Stimulated activated CD4-positive, alpha-beta T cell treated with anti-CD3 and anti-CD28 coated beads, Interleukin-4, amount 100 ng/mL, for 24 hours (primary cell): ENCODE data around the gene IL23R.
A peak's percentile ranks its signal among the peaks of the same experiment; 100 is the strongest.
"Not testable (repeated sequence)": the region's sequence is repeated elsewhere in the genome, so short reads cannot be mapped to it uniquely, and the experiment has no call there.

Experiments used
- DNase-seq: peaks from one replicate; pipeline ENCODE4 v3.0.0-alpha.2; 2020

IL23R gene, protein sequence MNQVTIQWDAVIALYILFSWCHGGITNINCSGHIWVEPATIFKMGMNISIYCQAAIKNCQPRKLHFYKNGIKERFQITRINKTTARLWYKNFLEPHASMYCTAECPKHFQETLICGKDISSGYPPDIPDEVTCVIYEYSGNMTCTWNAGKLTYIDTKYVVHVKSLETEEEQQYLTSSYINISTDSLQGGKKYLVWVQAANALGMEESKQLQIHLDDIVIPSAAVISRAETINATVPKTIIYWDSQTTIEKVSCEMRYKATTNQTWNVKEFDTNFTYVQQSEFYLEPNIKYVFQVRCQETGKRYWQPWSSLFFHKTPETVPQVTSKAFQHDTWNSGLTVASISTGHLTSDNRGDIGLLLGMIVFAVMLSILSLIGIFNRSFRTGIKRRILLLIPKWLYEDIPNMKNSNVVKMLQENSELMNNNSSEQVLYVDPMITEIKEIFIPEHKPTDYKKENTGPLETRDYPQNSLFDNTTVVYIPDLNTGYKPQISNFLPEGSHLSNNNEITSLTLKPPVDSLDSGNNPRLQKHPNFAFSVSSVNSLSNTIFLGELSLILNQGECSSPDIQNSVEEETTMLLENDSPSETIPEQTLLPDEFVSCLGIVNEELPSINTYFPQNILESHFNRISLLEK

DNA sequence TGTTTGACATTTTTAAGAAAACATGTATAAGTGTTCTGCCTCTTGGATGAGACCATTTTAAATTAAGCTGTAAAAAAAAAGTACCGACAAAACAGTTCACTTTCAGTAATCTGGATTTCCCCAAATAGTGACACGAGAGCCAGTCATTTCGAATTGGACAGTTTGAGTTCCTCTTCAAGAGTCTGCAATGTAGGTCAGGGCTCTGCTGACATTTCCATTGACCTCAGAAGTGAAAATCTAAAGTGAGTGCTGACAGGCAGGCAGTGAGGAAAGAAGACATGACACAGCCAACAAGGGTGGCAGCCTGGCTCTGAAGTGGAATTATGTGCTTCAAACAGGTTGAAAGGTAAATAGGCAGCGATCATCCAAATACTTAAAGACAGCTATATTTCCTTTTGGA lies at the start of gene IL23R:
Gene IL23R (plus strand): TSS at position 259 of the 400 bp plus-strand sequence. CDS start 1,667 bp downstream, outside the sequence.
- peak; percentile 67 for DNase-seq

GRCh38 chr1:67118191-67118590 lies 48.1 kb upstream of the IL23R start:
- no peak for DNase-seq

DNA sequence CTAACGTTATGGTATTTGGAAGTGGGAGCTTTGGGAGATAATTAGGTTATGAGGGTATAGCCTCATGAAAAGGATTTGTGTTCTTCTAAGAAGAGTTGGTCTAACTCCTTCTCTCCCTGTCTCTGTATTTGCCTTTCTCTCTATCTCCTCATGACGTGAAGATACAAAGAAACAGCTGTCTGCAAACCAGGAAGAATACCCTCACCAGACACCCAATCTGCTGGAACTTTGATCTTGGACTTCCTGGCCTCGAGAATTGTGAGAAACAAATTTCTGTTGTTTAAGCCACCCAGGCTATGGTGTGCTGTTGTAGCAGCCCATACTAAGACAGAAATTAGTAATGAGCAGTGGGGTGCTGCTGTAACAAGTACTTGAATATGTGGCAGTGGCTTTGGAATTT lies 47.6 kb upstream of the IL23R start:
- DNase-seq: no peak

- no peak for DNase-seq
Measured at GRCh38 chr1:67120855-67121619, 45.2 kb upstream of the IL23R start.

DNA sequence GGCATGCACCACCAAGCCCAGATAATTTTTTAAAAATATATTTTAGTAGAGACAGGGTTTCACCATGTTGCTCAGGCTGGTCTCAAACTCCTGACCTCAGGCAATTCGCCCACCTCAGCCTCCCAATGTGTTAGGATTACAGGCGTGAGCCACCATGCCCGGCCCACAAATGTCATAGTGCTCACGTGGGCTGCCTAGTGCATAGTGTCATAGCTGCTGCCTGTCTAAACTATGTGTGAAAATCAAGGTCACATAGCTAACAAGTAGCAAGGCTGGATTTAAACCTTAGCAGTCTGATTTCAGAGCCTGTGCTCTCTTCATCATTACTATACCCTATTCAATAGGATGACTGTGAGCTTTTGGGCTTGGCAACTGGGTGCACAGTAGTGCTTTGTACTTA lies 41.8 kb upstream of the IL23R start:
- DNase-seq: no peak

GRCh38 chr1:67126111-67126746 lies 40.0 kb upstream of the IL23R start:
- no peak for DNase-seq

DNA sequence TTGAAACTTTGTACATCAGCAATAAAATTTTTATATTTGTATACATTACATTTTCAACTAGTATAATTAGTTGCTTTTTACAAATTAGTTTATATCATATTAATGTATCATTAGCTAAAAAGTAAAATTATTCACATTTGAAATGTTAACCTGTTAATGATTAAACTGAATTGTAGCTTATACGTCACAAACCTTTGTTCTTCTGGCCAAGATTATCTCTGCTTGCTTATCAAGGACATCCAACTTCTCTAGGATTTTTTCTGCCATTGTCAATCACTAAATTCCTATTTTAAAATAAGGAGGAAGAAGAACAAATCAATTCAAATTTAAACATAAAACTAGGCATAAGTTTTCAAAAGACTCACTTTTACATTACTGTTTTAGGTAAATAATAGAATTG lies 39.3 kb upstream of the IL23R start:
- DNase-seq: no peak

GRCh38 chr1:67130673-67131072 lies 35.6 kb upstream of the IL23R start:
- DNase-seq: no peak

DNA sequence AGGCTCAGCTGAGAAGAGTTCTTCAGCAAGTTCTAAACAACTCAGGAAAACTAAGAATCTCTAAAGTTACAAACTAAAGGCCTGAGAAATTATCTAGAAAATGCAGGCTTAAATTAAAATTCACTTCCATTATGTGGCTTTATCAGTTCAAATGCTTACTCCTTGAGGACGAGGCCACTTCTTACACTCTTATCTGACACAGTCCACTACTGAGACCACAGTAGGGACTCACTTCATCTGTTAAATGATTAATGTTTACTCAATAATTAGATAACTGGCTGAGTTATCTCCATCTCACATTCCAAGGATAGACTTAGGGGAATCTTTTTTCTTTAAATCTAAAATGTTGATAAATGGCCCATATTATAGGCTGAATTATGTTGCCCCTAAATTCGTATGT lies 33.1 kb upstream of the IL23R start:
- DNase-seq: no peak

- DNase-seq: no peak
Measured at GRCh38 chr1:67134695-67135094, 31.6 kb upstream of the IL23R start, which contains the start of gene C1orf141. TSS of gene C1orf141 (minus strand) at chr1:67134970. CDS start at chr1:67127240, 7,730 bp downstream.

DNA sequence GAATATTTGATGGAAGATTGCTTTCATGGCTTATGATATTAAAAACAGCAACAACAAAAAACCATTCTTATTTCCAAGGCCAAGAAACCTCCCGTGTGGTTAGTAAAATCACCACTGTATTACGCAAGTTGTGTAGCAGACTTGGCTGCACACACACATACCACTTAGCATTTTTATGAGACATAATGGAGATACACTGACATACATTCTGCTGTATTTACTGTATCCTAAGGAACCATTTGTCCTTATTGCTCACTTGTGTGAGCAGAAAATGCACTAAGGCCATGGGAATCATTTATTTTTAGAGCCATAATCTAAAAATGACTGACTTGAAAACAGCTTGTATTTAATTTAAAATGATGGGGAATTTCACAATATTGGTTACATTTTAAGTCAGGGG lies 30.9 kb upstream of the IL23R start:
- no peak for DNase-seq

DNA sequence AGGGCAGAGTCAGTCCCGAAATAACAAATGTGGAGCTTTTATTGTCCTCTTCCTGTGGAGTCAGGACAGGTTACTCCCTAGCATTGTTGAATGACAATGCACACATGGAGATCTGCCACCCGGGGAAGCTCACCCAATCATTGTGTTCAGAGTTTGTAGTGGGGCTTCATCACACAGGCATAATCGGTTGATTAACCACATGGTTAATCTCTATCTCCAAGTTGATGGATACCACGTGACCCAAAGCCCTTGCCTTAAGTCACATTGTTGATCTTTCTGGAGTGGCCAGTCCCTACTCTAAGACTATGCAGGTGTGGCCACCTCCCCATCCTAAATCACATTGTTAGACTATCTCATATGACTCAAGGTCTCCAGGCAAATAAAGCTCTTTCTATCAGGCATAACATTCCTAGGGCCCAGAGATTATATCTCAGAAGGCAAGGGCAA lies 28.9 kb upstream of the IL23R start:
- no peak for DNase-seq

DNA sequence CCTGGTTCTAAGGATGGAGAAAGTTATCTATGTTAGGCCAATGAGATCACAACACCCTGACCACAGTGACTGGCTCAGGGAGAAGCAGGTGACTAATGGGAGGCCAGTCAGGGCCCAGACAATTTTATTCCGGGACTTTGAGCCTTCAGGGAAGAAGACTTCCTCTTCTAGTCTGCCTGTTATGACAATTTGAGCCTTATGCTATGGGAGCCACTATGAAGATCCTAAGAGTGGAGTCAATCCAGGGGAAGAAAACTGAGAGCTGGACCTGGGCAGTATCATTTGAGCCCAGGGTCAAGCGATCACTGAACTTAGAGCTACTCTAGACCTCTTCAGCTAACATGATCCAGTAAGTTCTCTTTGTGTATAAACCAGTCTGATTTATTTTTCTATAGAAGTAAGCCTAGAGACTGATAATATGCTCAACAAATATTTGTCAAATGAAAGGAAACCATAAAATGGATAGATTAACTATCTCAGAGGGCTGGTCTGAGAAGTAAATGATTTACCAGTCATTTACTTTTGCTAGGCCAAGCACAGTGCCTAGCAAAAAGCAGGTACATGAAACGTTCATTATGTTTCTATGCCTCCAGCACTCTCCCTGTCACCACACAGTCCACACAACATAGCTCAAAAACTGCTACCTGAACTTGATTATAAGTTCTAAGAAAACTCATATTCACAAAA lies 27.3 kb upstream of the IL23R start:
- no peak for DNase-seq

GRCh38 chr1:67140460-67140859 lies 25.8 kb upstream of the IL23R start:
- DNase-seq: no peak

- not testable (repeated sequence) for DNase-seq
Measured at GRCh38 chr1:67141832-67142231, 24.4 kb upstream of the IL23R start.

DNA sequence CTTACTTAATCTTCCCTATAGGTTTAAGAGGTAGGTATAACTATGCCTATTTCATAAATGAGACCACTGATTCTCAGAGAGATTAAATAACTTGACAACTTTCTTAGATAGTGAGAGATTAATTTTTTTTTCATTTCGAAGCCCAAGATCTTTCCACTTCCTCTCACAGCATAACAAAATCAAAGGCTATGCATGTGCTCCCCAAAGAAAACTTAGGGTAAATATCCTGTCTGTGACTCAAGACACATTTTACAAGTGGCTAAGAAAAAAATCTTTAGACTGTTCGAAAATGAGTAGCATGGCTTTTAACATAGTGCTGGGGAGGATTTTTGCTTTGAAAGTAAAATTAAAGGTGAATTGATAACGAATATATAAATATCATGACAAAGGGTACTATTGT lies 23.3 kb upstream of the IL23R start:
- DNase-seq: no peak

- no peak for DNase-seq
Measured at GRCh38 chr1:67143966-67144365, 22.3 kb upstream of the IL23R start.

- peak; percentile 28 for DNase-seq
Measured at GRCh38 chr1:67144696-67145095, 21.6 kb upstream of the IL23R start.

- no peak for DNase-seq
Measured at GRCh38 chr1:67146101-67146500, 20.2 kb upstream of the IL23R start.

- no peak for DNase-seq
Measured at GRCh38 chr1:67146539-67146938, 19.7 kb upstream of the IL23R start.

DNA sequence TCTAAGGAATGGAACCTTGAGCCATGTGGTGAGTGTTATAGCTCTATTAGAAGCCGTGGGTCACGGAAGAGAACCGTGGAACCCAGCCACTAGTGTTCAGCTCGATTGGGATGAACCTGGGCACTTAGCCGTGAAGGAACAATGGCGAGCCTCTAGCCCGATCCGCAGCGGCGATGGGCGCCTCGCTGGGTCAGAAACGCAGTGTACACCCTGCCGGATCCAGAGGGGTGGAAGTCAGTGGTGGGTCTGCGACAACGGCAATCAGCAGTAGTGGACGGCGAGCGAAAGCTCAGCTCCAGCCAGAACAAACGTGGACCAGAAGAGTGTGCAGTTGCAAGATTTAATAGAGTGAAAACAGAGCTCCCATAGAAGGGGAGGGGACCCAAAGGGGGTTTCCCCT lies 18.3 kb upstream of the IL23R start:
- not testable (repeated sequence) for DNase-seq

DNA sequence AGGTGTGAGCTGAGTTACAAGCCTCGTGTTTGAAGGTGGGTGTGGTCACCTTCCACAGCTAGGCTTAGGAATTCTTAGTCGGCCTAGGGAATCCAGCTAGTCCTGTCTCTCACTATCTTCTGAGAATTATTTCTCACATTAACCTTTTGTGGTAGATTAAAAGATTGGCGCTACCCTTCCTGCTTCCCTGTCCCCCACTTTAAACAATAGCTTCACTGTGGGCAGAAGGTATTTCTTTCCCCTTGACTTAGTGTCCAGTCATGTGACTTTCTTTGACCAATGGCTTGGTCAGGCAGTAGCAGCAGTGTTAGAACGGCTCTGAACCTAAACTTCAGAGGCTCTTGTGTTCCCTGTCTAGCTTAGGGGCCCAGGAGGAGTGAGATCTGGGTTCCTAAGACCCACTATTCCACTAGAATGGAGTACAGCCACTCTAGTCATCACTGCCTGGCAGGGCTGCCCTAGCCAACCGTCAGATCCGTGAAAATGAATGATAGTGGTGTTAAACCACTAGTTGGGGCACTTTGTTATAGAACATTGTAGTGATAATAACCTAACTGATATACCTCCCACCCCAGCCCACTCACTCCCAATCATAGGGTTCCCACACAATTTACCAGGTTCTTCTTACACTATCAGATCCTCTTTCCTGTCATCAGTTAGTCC lies 17.6 kb upstream of the IL23R start:
- no peak for DNase-seq
